KMS-11 (cell line): ENCODE data around the gene RBMS3.

Experiments
- H2AFZ ChIP-seq: fragments of 200-600 bp; sonication (generic); 2 replicates; pipeline ENCODE4 v1.6.1; 2016; ENCODE audit warnings: antibody characterized with exemption, mixed run types, low read depth
- H3K27ac ChIP-seq: fragments of 200-600 bp; sonication (generic); 2 replicates; pipeline ENCODE4 v1.6.1; 2016; ENCODE audit warnings: mild to moderate bottlenecking, mixed run types
- H3K27me3 ChIP-seq: fragments of 200-600 bp; sonication (generic); 2 replicates; pipeline ENCODE4 v1.6.1; 2017; ENCODE audit warnings: mild to moderate bottlenecking, low read depth, mixed run types, moderate library complexity; ENCODE audit not compliant: insufficient read depth
- H3K36me3 ChIP-seq: fragments of 200-600 bp; sonication (generic); 2 replicates; pipeline ENCODE4 v1.6.1; 2017; ENCODE audit warnings: mild to moderate bottlenecking, mixed run types; ENCODE audit not compliant: insufficient read depth
- H3K4me1 ChIP-seq: fragments of 200-600 bp; sonication (generic); 2 replicates; pipeline ENCODE4 v1.6.1; 2016; ENCODE audit warnings: mild to moderate bottlenecking, low read depth, mixed run types; ENCODE audit not compliant: poor library complexity, severe bottlenecking
- H3K4me2 ChIP-seq: fragments of 200-600 bp; sonication (generic); 2 replicates; pipeline ENCODE4 v1.7.0; 2016; ENCODE audit warnings: mild to moderate bottlenecking, mixed run types
- H3K4me3 ChIP-seq: fragments of 200-600 bp; sonication (generic); IDR thresholded peaks from 2 replicates; pipeline ENCODE4 v1.6.1; 2017; ENCODE audit warnings: low read depth, low read length, mixed read lengths; ENCODE audit not compliant: insufficient read depth
- H3K79me2 ChIP-seq: fragments of 200-600 bp; sonication (generic); 2 replicates; pipeline ENCODE4 v1.6.1; 2016; ENCODE audit warnings: low read depth, mixed run types; ENCODE audit not compliant: insufficient read depth
- H3K9ac ChIP-seq: fragments of 200-600 bp; sonication (generic); 2 replicates; pipeline ENCODE4 v1.6.1; 2016; ENCODE audit warnings: mild to moderate bottlenecking, mixed run types
- H4K20me1 ChIP-seq: fragments of 200-600 bp; sonication (generic); 2 replicates; pipeline ENCODE4 v1.6.1; 2016; ENCODE audit warnings: mild to moderate bottlenecking, mixed run types; ENCODE audit not compliant: insufficient read depth
- CTCF ChIP-seq: fragments of 200-600 bp; sonication (generic); conservative IDR thresholded peaks from 2 replicates; pipeline ENCODE4 v1.6.1; 2017; ENCODE audit warnings: low read depth, mild to moderate bottlenecking, antibody characterized with exemption, low read length, moderate library complexity, mixed read lengths

RBMS3 gene

GRCh38 chr3:29331456-29332194, 50.8 kb downstream of the RBMS3 start:
- no peak for TF ChIP-seq CTCF
- Histone ChIP-seq H3K27me3 (no peaks in the 10 kb centered on the region), H3K4me1 (no peaks in the 10 kb centered on the region), H3K27ac (no peak overlapping the region), H3K36me3 (no peaks in the 10 kb centered on the region), H3K79me2 (no peaks in the 10 kb centered on the region), H3K9ac (no peak overlapping the region), H3K4me2 (no peak overlapping the region), H4K20me1 (no peaks in the 10 kb centered on the region), H2AFZ (no peak overlapping the region), H3K4me3 (no peak overlapping the region)

- Histone ChIP-seq H3K79me2 (no peaks in the 10 kb centered on the region), H3K9ac (no peak overlapping the region), H3K4me3 (no peak overlapping the region), H3K4me1 (no peaks in the 10 kb centered on the region), H3K36me3 (no peaks in the 10 kb centered on the region), H2AFZ (no peak overlapping the region), H3K27ac (no peak overlapping the region), H3K4me2 (no peak overlapping the region), H4K20me1 (no peaks in the 10 kb centered on the region), H3K27me3 (no peaks in the 10 kb centered on the region)
- TF ChIP-seq CTCF, result no peak
Observed at GRCh38 chr3:29332195-29332637, 51.3 kb downstream of the RBMS3 start.

GRCh38 chr3:29333576-29333975, 52.7 kb downstream of the RBMS3 start:
- no peaks in the 10 kb centered on the region for H3K27me3 ChIP-seq
- H3K27ac ChIP-seq, result no peak overlapping the region
- no peaks in the 10 kb centered on the region for H3K36me3 ChIP-seq
- H3K4me2 ChIP-seq, result no peak overlapping the region
- no peak overlapping the region for H2AFZ ChIP-seq
- H3K79me2 ChIP-seq, result no peaks in the 10 kb centered on the region
- H3K9ac ChIP-seq, result no peak overlapping the region
- H3K4me1 ChIP-seq, result no peaks in the 10 kb centered on the region
- no peaks in the 10 kb centered on the region for H4K20me1 ChIP-seq
- no peak overlapping the region for H3K4me3 ChIP-seq
- TF ChIP-seq CTCF, result no peak

- H2AFZ ChIP-seq, result no peak overlapping the region
- H4K20me1 ChIP-seq, result no peaks in the 10 kb centered on the region
- no peak for TF ChIP-seq CTCF
- no peak overlapping the region for H3K9ac ChIP-seq
- H3K79me2 ChIP-seq, result no peaks in the 10 kb centered on the region
- no peaks in the 10 kb centered on the region for H3K36me3 ChIP-seq
- H3K27ac ChIP-seq, result no peak overlapping the region
- no peaks in the 10 kb centered on the region for H3K27me3 ChIP-seq
- no peaks in the 10 kb centered on the region for H3K4me1 ChIP-seq
- no peak overlapping the region for H3K4me3 ChIP-seq
- H3K4me2 ChIP-seq, result no peak overlapping the region
Observed at GRCh38 chr3:29334706-29335105, 53.8 kb downstream of the RBMS3 start.
